ENCODE results near the gene B3GNT2. TPM values are rescaled to one million over a fixed set of nuclear protein-coding genes. Genes with fewer than 3 reads are reported as not detected.

The B3GNT2 gene
- total RNA-seq, 3 donors from 2014 or later (not counting 1 experiment from before 2014, with no cell fraction given): 51.9 to 68.0 (median 54.0) TPM

GRCh38 chr2:62163834-62164233 is 32.1 kb upstream of the B3GNT2 start:
- no peak overlapping the region for H3K4me3 Mint-ChIP-seq
- H3K27ac Mint-ChIP-seq: no peak overlapping the region
- ATAC-seq (no peak), DNase-seq (no peak)
- H3K4me1 ChIP-seq (ENCODE audit: control insufficient read depth, insufficient read depth, low read length): no peaks in the 10 kb centered on the region
- TF ChIP-seq CTCF (IDR thresholded peaks at IDR 0.05): no peak
- H3K27me3 ChIP-seq (ENCODE audit: control insufficient read depth, insufficient read depth, low read length): no peaks in the 10 kb centered on the region
- WGBS (ENCODE audit: insufficient coverage): 71% methylated on average over 1 of the region's 2 CpGs
- intact Hi-C loops (cut with micrococcal nuclease): no loop called here
- no peak overlapping the region for H3K27ac ChIP-seq (ENCODE audit: low read length)
- H3K36me3 ChIP-seq (ENCODE audit: control insufficient read depth, insufficient read depth, low read length): no peaks in the 10 kb centered on the region
- H3K4me1 Mint-ChIP-seq: peaks cover 0 to 5% of the 10 kb centered on the region in 2 donors
- no peaks in the 10 kb centered on the region for H3K36me3 Mint-ChIP-seq
- no peaks in the 10 kb centered on the region for H3K9me3 ChIP-seq (ENCODE audit: control insufficient read depth, insufficient read depth, low read length)
- no peaks in the 10 kb centered on the region for H3K9me3 Mint-ChIP-seq
- H3K4me3 ChIP-seq (ENCODE audit: low read length): no peak overlapping the region
- no peaks in the 10 kb centered on the region for H3K27me3 Mint-ChIP-seq (ENCODE audit: low read depth in 2 of 2)

- Histone ChIP-seq H3K27me3 (ENCODE audit: control insufficient read depth, insufficient read depth, low read length) (no peaks in the 10 kb centered on the region), H3K4me1 (ENCODE audit: control insufficient read depth, insufficient read depth, low read length) (no peaks in the 10 kb centered on the region), H3K36me3 (ENCODE audit: control insufficient read depth, insufficient read depth, low read length) (no peaks in the 10 kb centered on the region), H3K9me3 (ENCODE audit: control insufficient read depth, insufficient read depth, low read length) (no peaks in the 10 kb centered on the region), H3K27ac (ENCODE audit: low read length) (no peak overlapping the region), H3K4me3 (ENCODE audit: low read length) (no peak overlapping the region)
- no peak overlapping the region for H3K27ac Mint-ChIP-seq
- WGBS (ENCODE audit: insufficient coverage): 97% methylated on average over 3 of the region's 4 CpGs
- intact Hi-C loops (cut with micrococcal nuclease): no loop called here
- no peak overlapping the region for H3K4me3 Mint-ChIP-seq
- H3K36me3 Mint-ChIP-seq: no peaks in the 10 kb centered on the region
- H3K9me3 Mint-ChIP-seq: no peaks in the 10 kb centered on the region
- TF ChIP-seq CTCF (IDR thresholded peaks at IDR 0.05): no peak
- DNase-seq: no peak
- ATAC-seq: no peak
- H3K27me3 Mint-ChIP-seq (ENCODE audit: low read depth in 2 of 2): no peaks in the 10 kb centered on the region
- H3K4me1 Mint-ChIP-seq: no peaks in the 10 kb centered on the region
Observed at GRCh38 chr2:62175728-62176127, 20.2 kb upstream of the B3GNT2 start.

GRCh38 chr2:62176801-62177200 is 19.1 kb upstream of the B3GNT2 start:
- H3K4me3 ChIP-seq (ENCODE audit: low read length): no peak overlapping the region
- no peak for TF ChIP-seq CTCF (IDR thresholded peaks at IDR 0.05)
- H3K36me3 ChIP-seq (ENCODE audit: control insufficient read depth, insufficient read depth, low read length): no peaks in the 10 kb centered on the region
- H3K4me3 Mint-ChIP-seq: no peak overlapping the region
- H3K27ac Mint-ChIP-seq: no peak overlapping the region
- no peaks in the 10 kb centered on the region for H3K9me3 ChIP-seq (ENCODE audit: control insufficient read depth, insufficient read depth, low read length)
- no peaks in the 10 kb centered on the region for H3K27me3 ChIP-seq (ENCODE audit: control insufficient read depth, insufficient read depth, low read length)
- no peaks in the 10 kb centered on the region for H3K27me3 Mint-ChIP-seq (ENCODE audit: low read depth in 2 of 2)
- H3K4me1 ChIP-seq (ENCODE audit: control insufficient read depth, insufficient read depth, low read length): no peaks in the 10 kb centered on the region
- no peaks in the 10 kb centered on the region for H3K36me3 Mint-ChIP-seq
- no peaks in the 10 kb centered on the region for H3K9me3 Mint-ChIP-seq
- H3K27ac ChIP-seq (ENCODE audit: low read length): no peak overlapping the region
- no peak for DNase-seq
- intact Hi-C loops (cut with micrococcal nuclease): no loop called here
- H3K4me1 Mint-ChIP-seq: no peaks in the 10 kb centered on the region
- ATAC-seq: no peak

DNA sequence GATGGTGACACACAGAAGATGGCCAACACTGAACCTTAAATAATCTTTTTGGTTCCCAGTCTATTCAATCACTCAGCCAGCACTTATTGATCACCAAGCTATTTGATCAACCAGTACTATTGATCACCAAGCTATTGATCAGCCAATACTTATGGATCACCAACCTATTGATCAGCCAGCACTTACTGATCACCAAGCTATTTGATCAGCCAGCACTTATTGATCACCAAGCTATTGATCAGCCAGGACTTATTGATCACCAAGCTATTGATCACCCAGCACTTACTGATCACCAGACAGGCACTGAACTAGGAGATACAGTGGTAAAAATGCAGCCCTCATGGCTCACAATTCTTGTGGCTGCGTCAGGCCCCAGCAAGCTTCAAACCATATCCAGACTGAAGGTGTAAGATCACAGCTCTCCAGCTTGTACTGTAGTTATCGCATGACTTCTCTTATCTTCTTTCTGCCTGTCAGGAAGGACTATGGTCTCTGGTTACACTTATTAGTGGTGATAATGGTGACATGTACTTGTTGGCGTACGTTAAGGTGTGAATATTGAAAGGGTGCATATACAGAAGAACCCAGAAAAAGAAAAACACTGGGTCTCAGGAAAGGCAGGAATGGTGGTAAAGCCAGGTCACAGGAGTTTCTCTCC is 18.4 kb upstream of the B3GNT2 start:
- no peak for DNase-seq
- Histone ChIP-seq H3K27me3 (ENCODE audit: control insufficient read depth, insufficient read depth, low read length) (no peaks in the 10 kb centered on the region), H3K9me3 (ENCODE audit: control insufficient read depth, insufficient read depth, low read length) (no peaks in the 10 kb centered on the region), H3K27ac (ENCODE audit: low read length) (no peak overlapping the region), H3K36me3 (ENCODE audit: control insufficient read depth, insufficient read depth, low read length) (no peaks in the 10 kb centered on the region), H3K4me1 (ENCODE audit: control insufficient read depth, insufficient read depth, low read length) (no peaks in the 10 kb centered on the region), H3K4me3 (ENCODE audit: low read length) (no peak overlapping the region)
- Mint-ChIP-seq H3K36me3 (no peaks in the 10 kb centered on the region), H3K27ac (no peak overlapping the region), H3K4me3 (no peak overlapping the region), H3K4me1 (no peaks in the 10 kb centered on the region), H3K27me3 (ENCODE audit: low read depth in 2 of 2) (no peaks in the 10 kb centered on the region), H3K9me3 (no peaks in the 10 kb centered on the region)
- TF ChIP-seq CTCF (IDR thresholded peaks at IDR 0.05): no peak
- 100% methylated on average over 4 of the region's 4 CpGs for WGBS (ENCODE audit: insufficient coverage)
- no peak for ATAC-seq
- intact Hi-C loops (cut with micrococcal nuclease): no loop called here

Measured in natural killer cell (primary cell).